GM12878 (cell line): ENCODE measurements around the gene NAA25.

Experiments
- BCL3 ChIP-seq: IDR thresholded peaks from 2 replicates; pipeline ENCODE4 v1.6.1; 2011; ENCODE audit warnings: borderline replicate concordance, low read depth, mild to moderate bottlenecking, moderate library complexity, low read length; ENCODE audit not compliant: insufficient read depth, poor library complexity, severe bottlenecking
- CHD2 ChIP-seq: IDR thresholded peaks from 2 replicates; pipeline ENCODE4 v1.6.1; 2011; ENCODE audit warnings: low read depth, low read length, improper control_type of control experiment, borderline replicate concordance
- CTCF ChIP-seq, 3 experiments: IDR thresholded peaks in 2 of 3; conservative IDR thresholded peaks in 1 of 3; 2 replicates each; pipeline ENCODE4 v1.5.1; 2011; ENCODE audit warnings: low read depth in 3 of 3, low read length in 3 of 3, mild to moderate bottlenecking in 3 of 3, control low read depth in 2 of 3, moderate library complexity in 2 of 3, inconsistent platforms in 1 of 3, mixed read lengths in 1 of 3; ENCODE audit not compliant: control insufficient read depth in 2 of 3, insufficient read depth in 1 of 3; ENCODE audit errors: extremely low read depth in 1 of 3
- ELK1 ChIP-seq: IDR thresholded peaks from 2 replicates; pipeline ENCODE4 v1.6.1; 2012; ENCODE audit warnings: low read depth, low read length, improper control_type of control experiment
- EP300 ChIP-seq, 2 experiments: fragments of 150-350 bp in 1 of 2; IDR thresholded peaks; 2 replicates each; pipeline ENCODE4 v1.6.1; 2011 to 2012; ENCODE audit warnings: low read depth in 2 of 2, low read length in 2 of 2, borderline replicate concordance in 1 of 2, improper control_type of control experiment in 1 of 2, inconsistent platforms in 1 of 2; ENCODE audit not compliant: control insufficient read depth in 1 of 2
- MAX ChIP-seq: IDR thresholded peaks from 2 replicates; pipeline ENCODE4 v1.6.1; 2012; ENCODE audit warnings: low read depth, low read length, improper control_type of control experiment
- POLR2A ChIP-seq: IDR thresholded peaks from 2 replicates; pipeline ENCODE4 v1.6.1; 2011; ENCODE audit warnings: low read depth, mild to moderate bottlenecking, low read length
- PRDM15 ChIP-seq: fragments of 450-650 bp; formaldehyde crosslinking; IDR thresholded peaks from 2 replicates; pipeline ENCODE4 v1.4.0; 2020; ENCODE audit warnings: mild to moderate bottlenecking, moderate library complexity
- RFX5 ChIP-seq: IDR thresholded peaks from 2 replicates; pipeline ENCODE4 v1.6.1; 2011; ENCODE audit warnings: low read depth, low read length, improper control_type of control experiment
- SMAD1 ChIP-seq: fragments of 450-650 bp; IDR thresholded peaks from 2 replicates; pipeline ENCODE4 v1.6.1; 2018; ENCODE audit warnings: mild to moderate bottlenecking, low read depth; ENCODE audit not compliant: partially characterized antibody
- SMARCA5 ChIP-seq: fragments of 450-650 bp; IDR thresholded peaks from 2 replicates; pipeline ENCODE4 v1.6.1; 2017; ENCODE audit warnings: mild to moderate bottlenecking
- STAT1 ChIP-seq: fragments of 450-650 bp; conservative IDR thresholded peaks from 2 replicates; pipeline ENCODE4 v1.6.1; 2014; ENCODE audit warnings: antibody characterized with exemption, mild to moderate bottlenecking
- USF1 ChIP-seq: IDR thresholded peaks from 2 replicates; pipeline ENCODE4 v1.6.1; 2011; ENCODE audit warnings: borderline replicate concordance, low read depth, mild to moderate bottlenecking, moderate library complexity, mixed read lengths, low read length; ENCODE audit not compliant: insufficient read depth; ENCODE audit errors: extremely low read length

DNA sequence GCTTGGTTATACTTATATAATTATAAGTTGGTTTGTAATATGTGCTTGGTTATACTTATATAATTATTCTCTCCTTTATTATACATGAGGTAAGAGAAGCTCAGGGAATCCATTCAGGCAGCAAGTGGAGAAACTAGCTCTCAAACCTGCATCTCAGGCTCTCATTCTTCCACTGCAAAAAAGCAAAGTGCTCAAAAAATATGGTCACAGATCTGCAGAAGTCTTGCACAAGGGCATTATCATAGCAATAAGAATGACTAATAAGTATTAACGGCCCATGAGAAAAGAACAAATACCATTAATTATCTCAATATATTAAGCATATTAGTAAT lies 16.3 kb upstream of the NAA25 start:
- no peak for TF ChIP-seq CTCF (IDR thresholded peaks at IDR 0.05 in 2 of 3, conservative IDR thresholded peaks at IDR 0.05 in 1 of 3; ENCODE audit: control insufficient read depth in 2 of 3, extremely low read depth in 1 of 3, insufficient read depth in 1 of 3, low read depth in 3 of 3, low read length in 3 of 3)
- TF ChIP-seq CHD2 = no peak
- no peak for TF ChIP-seq SMAD1
- no peak for TF ChIP-seq BCL3
- no peak for TF ChIP-seq PRDM15 (CRISPR knock-in tag)
- TF ChIP-seq MAX = no peak
- no peak for TF ChIP-seq USF1
- no peak for TF ChIP-seq POLR2A
- TF ChIP-seq SMARCA5 = no peak
- no peak for TF ChIP-seq RFX5
- TF ChIP-seq EP300 (IDR thresholded peaks at IDR 0.05; ENCODE audit: borderline replicate concordance in 1 of 2, control insufficient read depth in 1 of 2, low read depth in 2 of 2, low read length in 2 of 2) = no peak
- no peak for TF ChIP-seq STAT1
- no peak for TF ChIP-seq ELK1
